Prostate gland (tissue), 2 donors: ENCODE measurements around the gene TUBB4A. TPM values are rescaled to one million over a fixed set of nuclear protein-coding genes. Genes with fewer than 3 reads are reported as not detected.

Experiments
- DNase-seq: peaks from one replicate; pipeline ENCODE4 v3.0.0-alpha.2; 2019; ENCODE audit warnings: low spot score
- H3K27ac ChIP-seq, 2 donors: fragments of 200-600 bp; sonication (generic); 2 replicates each; pipeline ENCODE4 v1.5.1; 2017 to 2019
- H3K27me3 ChIP-seq: fragments of 200-600 bp; sonication (generic); replicated peaks from 2 replicates; pipeline ENCODE4 v1.5.1; 2019; ENCODE audit not compliant: insufficient read depth
- H3K36me3 ChIP-seq, 2 donors: fragments of 200-600 bp; sonication (generic); 1 replicate in 1 of 2; 2 replicates in 1 of 2; pipeline versions ENCODE4 v1.5.1 to v1.8.1; 2017 to 2019
- H3K4me1 ChIP-seq: fragments of 200-600 bp; sonication (generic); replicated peaks from 2 replicates; pipeline ENCODE4 v1.5.1; 2019
- H3K4me3 ChIP-seq, 2 donors: fragments of 200-600 bp; sonication (generic); 2 replicates each; pipeline ENCODE4 v1.5.1; 2017 to 2019
- H3K9me3 ChIP-seq: fragments of 200-600 bp; sonication (generic); 2 replicates; pipeline ENCODE4 v1.5.1; 2017
- CTCF ChIP-seq, 4 experiments: fragments of 200-600 bp in 2 of 4; fragments of 450-650 bp in 2 of 4; sonication (generic) in 2 of 4; IDR thresholded peaks; 1 replicate in 3 of 4; 2 replicates in 1 of 4; pipeline ENCODE4 v1.5.1; 2016 to 2019; ENCODE audit warnings: antibody characterized with exemption in 4 of 4, mild to moderate bottlenecking in 2 of 4, moderate library complexity in 2 of 4
- POLR2A ChIP-seq: fragments of 450-650 bp; IDR thresholded peaks from one replicate; pipeline ENCODE4 v1.6.1; 2016; ENCODE audit warnings: antibody characterized with exemption, mild to moderate bottlenecking
- POLR2AphosphoS5 ChIP-seq: sonication (generic); formaldehyde crosslinking; IDR thresholded peaks from one replicate; pipeline ENCODE4 v1.6.1; 2017; ENCODE audit warnings: antibody characterized with exemption
- whole genome bisulfite sequencing: methylation state at CpG from one replicate; pipeline ENCODE4 v1.1.5; 2018; 5-methylcytosine and 5-hydroxymethylcytosine counted together
- intact Hi-C: fragments of 100-400 bp; cut with DNase I; formaldehyde crosslinking; loops from one replicate; pipeline ENCODE4 v1.14.2; 2022
- total RNA-seq, 2 donors: library from RNA; depleted of rRNA; stranded (reverse); fragments of >200 nt; gene quantifications; one replicate each; pipeline ENCODE4 v1.1.0, GENCODE V29; 2016

TUBB4A gene
- total RNA-seq, 2 donors from 2014 or later = 0.23 to 100 TPM

- WGBS = 59% methylated on average over 17 of the region's 17 CpGs
- no peaks in the 10 kb centered on the region for H3K27me3 ChIP-seq
- no peak overlapping the region for H3K27ac ChIP-seq
- no peak for TF ChIP-seq POLR2AphosphoS5
- H3K36me3 ChIP-seq = no peaks in the 10 kb centered on the region
- no peak overlapping the region for H3K4me3 ChIP-seq
- no peaks in the 10 kb centered on the region for H3K9me3 ChIP-seq
- DNase-seq = no peak
- H3K4me1 ChIP-seq = peaks cover 9% of the 10 kb centered on the region
- intact Hi-C loops = no loop called here
Observed at GRCh38 chr19:6527893-6528543, 25.9 kb upstream of the TUBB4A start.

GRCh38 chr19:6524311-6524710 is 22.2 kb upstream of the TUBB4A start:
- no peak overlapping the region for H3K4me3 ChIP-seq
- intact Hi-C loops = no loop called here
- 80% methylated on average over 2 of the region's 2 CpGs for WGBS

GRCh38 chr19:6522712-6523111 is 20.6 kb upstream of the TUBB4A start:
- TF ChIP-seq POLR2AphosphoS5 (no peak), CTCF (IDR thresholded peaks at IDR 0.05) (no peak), POLR2A (no peak)
- WGBS = 73% methylated on average over 6 of the region's 6 CpGs
- intact Hi-C loops = no loop called here
- Histone ChIP-seq H3K4me1 (no peaks in the 10 kb centered on the region), H3K4me3 (no peak overlapping the region), H3K36me3 (no peaks in the 10 kb centered on the region), H3K27ac (no peak overlapping the region), H3K9me3 (no peaks in the 10 kb centered on the region), H3K27me3 (no peaks in the 10 kb centered on the region)
- no peak for DNase-seq

More at GRCh38 chr19:6524311-6524710, 22.2 kb upstream of the TUBB4A start:
- no peak for DNase-seq
- no peak for TF ChIP-seq CTCF (IDR thresholded peaks at IDR 0.05)
- TF ChIP-seq POLR2AphosphoS5 = no peak
- TF ChIP-seq POLR2A = no peak
- Histone ChIP-seq H3K4me1 (no peaks in the 10 kb centered on the region), H3K9me3 (no peaks in the 10 kb centered on the region), H3K27me3 (no peaks in the 10 kb centered on the region), H3K36me3 (no peaks in the 10 kb centered on the region), H3K27ac (no peak overlapping the region)

- no peak for TF ChIP-seq POLR2A
- no peak for TF ChIP-seq CTCF (IDR thresholded peaks at IDR 0.05)
- TF ChIP-seq POLR2AphosphoS5 = no peak
- no peak for DNase-seq
- Histone ChIP-seq H3K9me3 (no peaks in the 10 kb centered on the region), H3K4me1 (no peaks in the 10 kb centered on the region), H3K4me3 (no peak overlapping the region), H3K27me3 (no peaks in the 10 kb centered on the region), H3K36me3 (no peaks in the 10 kb centered on the region), H3K27ac (no peak overlapping the region)
- intact Hi-C loops = no loop called here
- 51% methylated on average over 20 of the region's 20 CpGs for WGBS
Observed at GRCh38 chr19:6521718-6522646, 19.9 kb upstream of the TUBB4A start.

GRCh38 chr19:6519289-6519688 is 17.2 kb upstream of the TUBB4A start:
- DNase-seq = no peak
- intact Hi-C loops = loop anchor here (5.0 kb wide), 1 partner anchor 113 kb away; no protein-coding TSS in a partner anchor
- no peaks in the 10 kb centered on the region for H3K4me1 ChIP-seq
- H3K9me3 ChIP-seq = no peaks in the 10 kb centered on the region
- TF ChIP-seq POLR2A (no peak), CTCF (IDR thresholded peaks at IDR 0.05) (no peak)
- 51% methylated on average over 2 of the region's 2 CpGs for WGBS
- H3K27me3 ChIP-seq = no peaks in the 10 kb centered on the region
- H3K27ac ChIP-seq = no peak overlapping the region
- H3K4me3 ChIP-seq = no peak overlapping the region
- no peaks in the 10 kb centered on the region for H3K36me3 ChIP-seq
